C4-2B (cell line): Measurements from ENCODE around the gene PTPRR.
"Not testable (repeated sequence)": the region's sequence is repeated elsewhere in the genome, so short reads cannot be mapped to it uniquely, and the experiment has no call there.

Experiments used
- H3K27ac ChIP-seq: fragments of 450-650 bp; 2 replicates; pipeline ENCODE4 v1.5.1; 2017
- ZFX ChIP-seq: fragments of 450-650 bp; IDR thresholded peaks from 2 replicates; pipeline ENCODE4 v1.6.1; 2017
- TF ChIP-seq, protein P1 (sequence below): fragments of 450-650 bp; conservative IDR thresholded peaks from 2 replicates; pipeline ENCODE4 v1.5.1; 2017; ENCODE audit warnings: mild to moderate bottlenecking

Gene PTPRR

DNA sequence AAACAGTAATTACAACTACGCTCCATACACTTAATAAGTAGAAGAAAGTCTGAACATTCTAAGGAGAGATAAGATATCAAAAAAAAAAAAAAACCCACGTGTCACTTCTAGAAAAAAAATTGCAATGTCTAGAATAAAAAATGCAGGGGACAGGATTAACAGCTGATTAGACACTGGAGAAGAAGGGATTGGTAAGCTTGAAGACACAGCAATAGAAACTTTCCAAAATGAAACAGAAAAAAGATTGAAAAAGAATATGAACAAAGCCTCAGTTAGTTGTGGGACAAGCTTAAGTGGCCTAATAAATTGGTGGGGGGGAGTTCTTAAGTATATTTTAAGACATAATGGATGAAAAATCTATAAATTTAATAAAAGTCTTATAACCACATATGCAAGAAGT, 105.5 kb downstream of the PTPRR start:
- H3K27ac ChIP-seq: no peak overlapping the region
- no peak for TF ChIP-seq ZFX
- TF ChIP-seq, protein P1, sequence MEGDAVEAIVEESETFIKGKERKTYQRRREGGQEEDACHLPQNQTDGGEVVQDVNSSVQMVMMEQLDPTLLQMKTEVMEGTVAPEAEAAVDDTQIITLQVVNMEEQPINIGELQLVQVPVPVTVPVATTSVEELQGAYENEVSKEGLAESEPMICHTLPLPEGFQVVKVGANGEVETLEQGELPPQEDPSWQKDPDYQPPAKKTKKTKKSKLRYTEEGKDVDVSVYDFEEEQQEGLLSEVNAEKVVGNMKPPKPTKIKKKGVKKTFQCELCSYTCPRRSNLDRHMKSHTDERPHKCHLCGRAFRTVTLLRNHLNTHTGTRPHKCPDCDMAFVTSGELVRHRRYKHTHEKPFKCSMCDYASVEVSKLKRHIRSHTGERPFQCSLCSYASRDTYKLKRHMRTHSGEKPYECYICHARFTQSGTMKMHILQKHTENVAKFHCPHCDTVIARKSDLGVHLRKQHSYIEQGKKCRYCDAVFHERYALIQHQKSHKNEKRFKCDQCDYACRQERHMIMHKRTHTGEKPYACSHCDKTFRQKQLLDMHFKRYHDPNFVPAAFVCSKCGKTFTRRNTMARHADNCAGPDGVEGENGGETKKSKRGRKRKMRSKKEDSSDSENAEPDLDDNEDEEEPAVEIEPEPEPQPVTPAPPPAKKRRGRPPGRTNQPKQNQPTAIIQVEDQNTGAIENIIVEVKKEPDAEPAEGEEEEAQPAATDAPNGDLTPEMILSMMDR: no peak

DNA sequence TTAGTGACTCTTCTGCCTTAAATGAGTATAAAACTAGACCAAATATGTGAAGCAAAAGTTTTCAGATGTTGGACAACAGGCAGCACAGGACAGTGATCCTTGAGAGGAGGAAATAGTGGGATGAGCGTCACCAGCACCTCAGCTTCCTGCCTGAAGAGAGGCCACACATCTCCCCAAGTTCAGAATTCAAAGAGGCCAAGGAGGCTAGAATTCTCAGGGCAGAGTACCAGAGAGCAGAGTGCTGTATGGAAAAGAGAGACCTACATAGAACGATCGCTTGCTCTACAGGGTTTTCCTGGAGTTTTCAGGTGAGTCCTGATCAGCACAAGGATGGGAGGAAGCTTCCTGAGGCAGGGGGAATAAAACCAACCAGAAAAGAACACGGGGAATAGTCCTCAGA, 107.0 kb downstream of the PTPRR start:
- TF ChIP-seq, protein P1: no peak
- TF ChIP-seq ZFX: no peak
- no peak overlapping the region for H3K27ac ChIP-seq

DNA sequence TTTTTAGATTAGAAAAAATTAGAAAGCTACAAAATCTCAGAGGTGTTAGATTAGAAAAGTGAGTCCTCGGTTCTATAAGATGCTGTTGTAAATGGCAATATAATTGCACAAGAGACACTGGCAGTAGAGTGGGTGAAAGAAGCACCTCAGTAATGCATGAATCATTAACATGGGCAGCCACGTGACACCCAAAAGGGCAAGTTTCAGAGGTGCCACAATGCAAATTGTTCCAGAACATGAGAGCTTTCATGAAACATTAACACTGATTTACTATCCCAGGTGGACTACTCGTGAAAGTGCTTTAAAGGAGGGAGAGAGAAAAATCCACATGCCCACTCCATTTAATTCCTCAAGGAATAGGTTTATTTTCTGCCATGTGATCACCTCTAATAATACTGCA, 108.4 kb downstream of the PTPRR start:
- H3K27ac ChIP-seq: no peak overlapping the region
- TF ChIP-seq, protein P1: no peak
- TF ChIP-seq ZFX: no peak

DNA sequence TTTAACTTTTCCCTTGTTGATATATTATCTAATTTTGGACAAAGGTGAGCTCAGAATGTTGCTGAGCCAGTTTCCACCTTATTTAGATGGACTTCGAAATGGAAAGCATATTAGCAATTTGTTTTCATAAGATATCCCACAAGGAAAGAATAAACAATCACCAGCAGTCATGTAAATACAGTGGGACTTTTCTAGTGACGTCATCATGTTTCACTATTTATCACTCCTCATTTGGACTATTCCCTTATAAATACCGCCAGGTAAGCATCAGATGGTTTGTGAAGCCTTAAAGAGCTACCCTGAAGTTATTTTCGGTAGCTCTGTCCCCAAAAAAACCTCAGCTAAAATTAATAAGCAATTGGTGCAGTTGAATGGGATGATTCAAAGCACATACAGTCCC, 110.7 kb downstream of the PTPRR start:
- no peak for TF ChIP-seq ZFX
- TF ChIP-seq, protein P1: no peak
- no peak overlapping the region for H3K27ac ChIP-seq

DNA sequence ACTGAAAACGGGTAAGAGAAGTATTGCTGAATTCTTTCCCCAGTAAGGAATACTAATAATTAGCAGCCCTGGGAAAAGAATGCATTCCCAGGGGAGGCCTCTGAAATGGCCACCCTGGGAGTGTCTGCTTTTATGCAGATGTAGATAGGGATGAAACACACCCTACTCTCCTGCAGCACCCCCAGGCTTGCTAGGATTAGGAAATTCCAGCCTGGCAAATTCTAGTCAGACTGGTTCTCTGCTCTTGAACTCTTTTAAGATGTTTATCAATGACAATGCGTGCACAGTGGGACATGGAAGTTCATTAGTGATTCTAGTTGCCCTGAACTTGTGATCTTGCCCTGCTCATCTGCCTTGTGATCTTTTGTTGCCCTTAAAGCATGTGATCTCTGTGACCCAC, 112.5 kb downstream of the PTPRR start:
- H3K27ac ChIP-seq: not testable (repeated sequence)

DNA sequence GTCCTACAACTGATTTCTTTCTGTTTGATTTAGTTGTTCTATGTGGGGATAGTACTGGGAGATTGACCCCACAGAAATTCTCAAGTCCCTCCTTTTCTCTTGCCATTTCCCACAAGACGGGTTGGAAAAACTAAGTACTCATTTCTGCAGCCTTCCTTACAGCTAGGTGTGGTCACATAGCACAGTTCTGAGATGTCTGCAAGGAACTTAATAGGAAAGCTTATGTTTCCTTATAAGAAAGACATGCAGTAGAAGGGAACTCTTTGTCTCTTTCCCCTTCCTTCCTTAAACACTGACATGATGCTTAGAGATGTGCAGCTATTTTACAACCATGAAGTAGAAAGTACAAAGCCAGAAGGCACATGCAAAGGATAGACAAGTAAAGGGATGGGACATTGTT, 113.7 kb downstream of the PTPRR start:
- no peak overlapping the region for H3K27ac ChIP-seq
- TF ChIP-seq, protein P1: no peak
- TF ChIP-seq ZFX: no peak

DNA sequence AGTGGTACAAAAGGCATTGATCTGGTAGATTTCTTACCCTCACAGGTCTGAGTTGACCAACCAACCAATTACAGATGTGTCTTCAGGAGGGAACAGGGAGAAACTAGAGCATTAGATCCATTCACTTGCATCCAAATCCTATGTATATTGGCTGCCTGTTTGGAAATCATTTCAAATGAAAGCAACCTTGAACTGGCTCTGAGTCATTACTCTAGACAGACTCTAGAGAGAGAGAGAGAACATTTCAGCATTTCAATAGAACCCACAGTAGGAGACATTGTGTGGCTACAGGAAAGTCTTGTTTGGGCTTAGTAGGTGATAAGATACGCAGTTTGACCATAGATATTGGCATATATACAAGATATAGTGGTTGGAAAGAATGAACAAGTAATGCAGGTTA, 114.5 kb downstream of the PTPRR start:
- TF ChIP-seq, protein P1: no peak
- no peak for TF ChIP-seq ZFX
- H3K27ac ChIP-seq: no peak overlapping the region

DNA sequence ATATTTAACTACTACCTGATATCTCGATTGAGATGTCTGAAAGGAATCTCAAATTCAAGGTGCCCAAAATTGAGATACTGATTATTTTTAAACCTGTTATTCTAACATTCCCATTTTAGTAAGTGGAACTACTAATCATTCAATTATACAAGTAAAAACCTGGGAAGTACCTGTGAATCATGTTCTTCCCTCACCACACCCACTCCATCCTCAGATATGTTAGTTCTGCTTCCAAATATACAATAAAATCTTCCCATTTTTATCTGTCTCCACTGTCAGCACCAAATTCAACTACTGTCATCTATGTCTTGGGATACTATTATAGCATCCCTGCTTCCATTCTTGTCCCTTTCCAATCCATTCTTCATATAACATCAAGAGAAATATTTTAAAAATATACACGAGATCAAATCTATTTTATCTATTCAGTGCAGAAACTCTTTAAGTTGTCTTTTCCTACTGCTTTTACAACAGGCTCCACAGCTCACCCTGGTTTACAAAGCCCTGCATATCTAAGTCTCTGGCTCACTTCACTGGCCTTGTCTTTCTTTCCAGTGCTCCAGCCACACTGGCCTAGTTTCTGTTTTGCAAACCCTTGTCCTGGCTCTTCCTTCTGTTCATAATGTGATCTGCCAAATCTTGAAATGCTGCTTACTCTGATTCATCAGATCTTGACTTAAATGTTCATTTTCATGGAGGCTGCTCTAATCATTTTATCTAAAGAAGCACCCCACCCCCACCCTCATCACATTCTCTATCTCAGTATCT, 122.3 kb downstream of the PTPRR start:
- TF ChIP-seq, protein P1: no peak
- no peak for TF ChIP-seq ZFX
- H3K27ac ChIP-seq: no peak overlapping the region
